Measurements from ENCODE around the gene QPRT. TPM values are rescaled to one million over a fixed set of nuclear protein-coding genes. Genes with fewer than 3 reads are reported as not detected.
A peak's percentile ranks its signal among the peaks of the same experiment; 100 is the strongest.
"Not testable (repeated sequence)": the region's sequence is repeated elsewhere in the genome, so short reads cannot be mapped to it uniquely, and the experiment has no call there.

Gene QPRT
- total RNA-seq, 1 donor from 2014 or later = 20.7 TPM

GRCh38 chr16:29721167-29721879 is 42.3 kb downstream of the QPRT start:
- peak; percentile 80 for TF ChIP-seq CTCF (IDR thresholded peaks at IDR 0.05)

GRCh38 chr16:29726845-29727377 is 47.9 kb downstream of the QPRT start:
- TF ChIP-seq CTCF (IDR thresholded peaks at IDR 0.05) = no peak
- Mint-ChIP-seq H3K27ac (ENCODE audit: unreplicated experiment) (no peak overlapping the region), H3K9me3 (ENCODE audit: low read depth) (no peaks in the 10 kb centered on the region), H3K27me3 (ENCODE audit: low read depth) (peaks cover 16% of the 10 kb centered on the region), H3K4me1 (ENCODE audit: low read depth) (peaks cover 4% of the 10 kb centered on the region), H3K4me3 (ENCODE audit: unreplicated experiment) (no peak overlapping the region), H3K36me3 (ENCODE audit: low read depth) (no peaks in the 10 kb centered on the region)
- peak; percentile 41 for DNase-seq (ENCODE audit: low spot score)

More at GRCh38 chr16:29721167-29721879, 42.3 kb downstream of the QPRT start:
- DNase-seq (ENCODE audit: low spot score) = peak; percentile 81
- H3K4me3 Mint-ChIP-seq (ENCODE audit: unreplicated experiment); H3K36me3 Mint-ChIP-seq (ENCODE audit: low read depth); H3K9me3 Mint-ChIP-seq (ENCODE audit: low read depth); H3K27ac Mint-ChIP-seq (ENCODE audit: unreplicated experiment); H3K27me3 Mint-ChIP-seq (ENCODE audit: low read depth); H3K4me1 Mint-ChIP-seq (ENCODE audit: low read depth): not testable (repeated sequence)

GRCh38 chr16:29727452-29727851 is 48.5 kb downstream of the QPRT start:
- Mint-ChIP-seq H3K27ac (ENCODE audit: unreplicated experiment) (no peak overlapping the region), H3K36me3 (ENCODE audit: low read depth) (no peaks in the 10 kb centered on the region), H3K4me3 (ENCODE audit: unreplicated experiment) (no peak overlapping the region), H3K9me3 (ENCODE audit: low read depth) (no peaks in the 10 kb centered on the region), H3K4me1 (ENCODE audit: low read depth) (peaks cover 4% of the 10 kb centered on the region), H3K27me3 (ENCODE audit: low read depth) (peaks cover 18% of the 10 kb centered on the region)
- no peak for TF ChIP-seq CTCF (IDR thresholded peaks at IDR 0.05)
- DNase-seq (ENCODE audit: low spot score) = no peak

- peak; percentile 43 for DNase-seq (ENCODE audit: low spot score)
- no peak overlapping the region for H3K27ac Mint-ChIP-seq (ENCODE audit: unreplicated experiment)
- peaks cover 18% of the 10 kb centered on the region for H3K27me3 Mint-ChIP-seq (ENCODE audit: low read depth)
- H3K4me1 Mint-ChIP-seq (ENCODE audit: low read depth) = peaks cover 4% of the 10 kb centered on the region
- TF ChIP-seq CTCF (IDR thresholded peaks at IDR 0.05) = peak; percentile 85
- H3K9me3 Mint-ChIP-seq (ENCODE audit: low read depth) = no peaks in the 10 kb centered on the region
- H3K4me3 Mint-ChIP-seq (ENCODE audit: unreplicated experiment) = peak overlapping the region; percentile 44
- H3K36me3 Mint-ChIP-seq (ENCODE audit: low read depth) = no peaks in the 10 kb centered on the region
These were observed 50.1 kb downstream of the QPRT start for GRCh38 chr16:29729116-29729521.

- no peak for TF ChIP-seq CTCF (IDR thresholded peaks at IDR 0.05)
- no peaks in the 10 kb centered on the region for H3K36me3 Mint-ChIP-seq (ENCODE audit: low read depth)
- DNase-seq (ENCODE audit: low spot score) = no peak
- H3K4me1 Mint-ChIP-seq (ENCODE audit: low read depth) = peaks cover 4% of the 10 kb centered on the region
- no peaks in the 10 kb centered on the region for H3K9me3 Mint-ChIP-seq (ENCODE audit: low read depth)
- no peak overlapping the region for H3K4me3 Mint-ChIP-seq (ENCODE audit: unreplicated experiment)
- no peak overlapping the region for H3K27ac Mint-ChIP-seq (ENCODE audit: unreplicated experiment)
- peaks cover 23% of the 10 kb centered on the region for H3K27me3 Mint-ChIP-seq (ENCODE audit: low read depth)
These were observed 51.7 kb downstream of the QPRT start for GRCh38 chr16:29730649-29731048.

GRCh38 chr16:29731768-29732601 is 53.0 kb downstream of the QPRT start:
- H3K4me3 Mint-ChIP-seq (ENCODE audit: unreplicated experiment); H3K9me3 Mint-ChIP-seq (ENCODE audit: low read depth); H3K36me3 Mint-ChIP-seq (ENCODE audit: low read depth); H3K27ac Mint-ChIP-seq (ENCODE audit: unreplicated experiment); DNase-seq (ENCODE audit: low spot score); H3K4me1 Mint-ChIP-seq (ENCODE audit: low read depth): not testable (repeated sequence)
- H3K27me3 Mint-ChIP-seq (ENCODE audit: low read depth) = peaks cover 32% of the 10 kb centered on the region
